ENCODE measurements around the gene GPR176.

GPR176 gene

DNA sequence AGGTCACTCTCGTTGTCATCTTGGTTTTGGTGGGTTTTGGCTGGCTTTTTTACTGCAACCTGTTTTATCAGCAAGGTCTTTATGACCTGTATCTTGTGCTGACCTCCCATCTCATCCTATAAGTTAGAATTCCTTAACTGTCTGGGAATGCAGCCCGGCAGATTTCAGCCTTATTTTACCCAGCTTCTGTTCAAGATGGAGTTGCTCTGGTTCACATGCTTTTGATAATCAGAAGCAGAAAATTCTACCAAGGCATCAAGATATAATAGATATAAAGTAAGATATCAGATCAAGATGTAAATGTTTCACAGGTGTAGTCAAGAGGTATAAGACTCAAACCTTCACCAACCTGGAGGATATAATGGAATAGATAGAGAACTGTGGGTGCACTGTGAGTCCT lies 16.0 kb downstream of the GPR176 start:
- no peak overlapping the region for H2BK15ac ChIP-seq (ENCODE audit: low read depth, poor library complexity, severe bottlenecking)
- H3K9me3 ChIP-seq (ENCODE audit: control insufficient read depth, low read length), result no peaks in the 10 kb centered on the region
- H3K27ac ChIP-seq (ENCODE audit: low read length, poor library complexity, severe bottlenecking), result no peak overlapping the region
- WGBS, result 88% methylated on average over 2 of the region's 2 CpGs
- peaks cover 4% of the 10 kb centered on the region for H3K4me1 ChIP-seq (ENCODE audit: control insufficient read depth, insufficient read depth, low read depth, low read length)
- no peak overlapping the region for H4K91ac ChIP-seq (ENCODE audit: low read length)
- no peak overlapping the region for H3K14ac ChIP-seq (ENCODE audit: low read length in 2 of 2)
- no peak overlapping the region for H2AK5ac ChIP-seq (ENCODE audit: low read length, severe bottlenecking)
- H3K79me1 ChIP-seq (replicated peaks; ENCODE audit: low read length, poor library complexity, severe bottlenecking), result peaks cover 35% of the 10 kb centered on the region
- H3K36me3 ChIP-seq (ENCODE audit: control insufficient read depth in 1 of 2, insufficient read depth in 2 of 2, low read depth in 1 of 2, low read length in 2 of 2), result peaks cover 5 to 7% of the 10 kb centered on the region in 2 experiments
- no peak overlapping the region for H2BK12ac ChIP-seq (ENCODE audit: low read length in 2 of 2)
- H2AFZ ChIP-seq (ENCODE audit: low read depth, low read length), result no peak overlapping the region
- H4K8ac ChIP-seq (ENCODE audit: low read length), result no peak overlapping the region
- H2BK120ac ChIP-seq (ENCODE audit: low read depth, low read length), result no peak overlapping the region
- no peak overlapping the region for H3K4me2 ChIP-seq (ENCODE audit: low read length, poor library complexity, severe bottlenecking)
- no peak overlapping the region for H3K4me3 ChIP-seq (ENCODE audit: insufficient read depth in 1 of 2, low read depth in 1 of 2, low read length in 2 of 2)
- no peak overlapping the region for H3K9ac ChIP-seq (ENCODE audit: low read length)
- no peak overlapping the region for H2BK5ac ChIP-seq (ENCODE audit: low read depth, low read length, poor library complexity, severe bottlenecking)
- no peak overlapping the region for H3K18ac ChIP-seq (ENCODE audit: low read depth in 1 of 2, low read length in 2 of 2)
- no peak overlapping the region for H3K4ac ChIP-seq (ENCODE audit: low read depth in 1 of 2, low read length in 2 of 2)
- no peaks in the 10 kb centered on the region for H3K27me3 ChIP-seq (ENCODE audit: control insufficient read depth in 1 of 2, insufficient read depth in 1 of 2, low read length in 2 of 2)
- no peak for DNase-seq
- H3K23ac ChIP-seq (ENCODE audit: low read length in 2 of 2), result no peak overlapping the region

DNA sequence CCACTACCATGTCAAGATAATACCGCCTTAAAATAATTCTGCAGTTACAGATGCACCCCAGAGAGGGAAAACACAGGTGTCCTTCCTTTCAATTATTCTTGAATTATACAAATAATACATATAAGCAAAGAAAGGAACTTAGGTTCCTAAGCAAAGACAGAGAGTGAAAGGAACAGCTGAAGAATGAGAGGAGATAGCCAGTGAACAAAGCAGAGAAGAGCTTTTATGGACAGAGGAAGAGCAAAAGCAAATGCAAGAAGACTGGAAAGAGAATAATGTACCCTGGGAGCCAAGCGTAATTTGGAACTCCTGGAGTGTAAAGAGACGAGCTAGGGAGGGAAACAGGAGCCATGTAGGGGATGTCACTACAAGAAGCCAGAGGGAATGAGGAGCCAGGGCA lies 21.7 kb downstream of the GPR176 start:
- no peak overlapping the region for H4K8ac ChIP-seq (ENCODE audit: low read length)
- H3K36me3 ChIP-seq (ENCODE audit: control insufficient read depth in 1 of 2, insufficient read depth in 2 of 2, low read depth in 1 of 2, low read length in 2 of 2), result no peaks in the 10 kb centered on the region
- H3K4me2 ChIP-seq (ENCODE audit: low read length, poor library complexity, severe bottlenecking), result no peak overlapping the region
- no peak overlapping the region for H3K23ac ChIP-seq (ENCODE audit: low read length in 2 of 2)
- no peak overlapping the region for H3K4me3 ChIP-seq (ENCODE audit: insufficient read depth in 1 of 2, low read depth in 1 of 2, low read length in 2 of 2)
- H3K4me1 ChIP-seq (ENCODE audit: control insufficient read depth, insufficient read depth, low read depth, low read length), result no peaks in the 10 kb centered on the region
- 98% methylated on average over 3 of the region's 3 CpGs for WGBS
- H3K4ac ChIP-seq (ENCODE audit: low read depth in 1 of 2, low read length in 2 of 2), result no peak overlapping the region
- H2BK5ac ChIP-seq (ENCODE audit: low read depth, low read length, poor library complexity, severe bottlenecking), result no peak overlapping the region
- H2AK5ac ChIP-seq (ENCODE audit: low read length, severe bottlenecking), result no peak overlapping the region
- H3K79me1 ChIP-seq (replicated peaks; ENCODE audit: low read length, poor library complexity, severe bottlenecking), result peaks cover 23% of the 10 kb centered on the region
- no peaks in the 10 kb centered on the region for H3K27me3 ChIP-seq (ENCODE audit: control insufficient read depth in 1 of 2, insufficient read depth in 1 of 2, low read length in 2 of 2)
- H3K9me3 ChIP-seq (ENCODE audit: control insufficient read depth, low read length), result no peaks in the 10 kb centered on the region
- H2BK15ac ChIP-seq (ENCODE audit: low read depth, poor library complexity, severe bottlenecking), result no peak overlapping the region
- no peak overlapping the region for H3K9ac ChIP-seq (ENCODE audit: low read length)
- H2AFZ ChIP-seq (ENCODE audit: low read depth, low read length), result no peak overlapping the region
- no peak overlapping the region for H3K18ac ChIP-seq (ENCODE audit: low read depth in 1 of 2, low read length in 2 of 2)
- no peak for DNase-seq
- no peak overlapping the region for H2BK12ac ChIP-seq (ENCODE audit: low read length in 2 of 2)
- no peak overlapping the region for H2BK120ac ChIP-seq (ENCODE audit: low read depth, low read length)
- H3K27ac ChIP-seq (ENCODE audit: low read length, poor library complexity, severe bottlenecking), result no peak overlapping the region
- no peak overlapping the region for H4K91ac ChIP-seq (ENCODE audit: low read length)
- H3K14ac ChIP-seq (ENCODE audit: low read length in 2 of 2), result no peak overlapping the region

GRCh38 chr15:39896846-39897245 lies 23.2 kb downstream of the GPR176 start:
- H3K23ac ChIP-seq (ENCODE audit: low read length in 2 of 2), result no peak overlapping the region
- H3K14ac ChIP-seq (ENCODE audit: low read length in 2 of 2), result no peak overlapping the region
- no peak overlapping the region for H3K27ac ChIP-seq (ENCODE audit: low read length, poor library complexity, severe bottlenecking)

GRCh38 chr15:39896101-39896500 lies 24.0 kb downstream of the GPR176 start:
- no peak overlapping the region for H3K23ac ChIP-seq (ENCODE audit: low read length in 2 of 2)
- 100% methylated on average over 1 of the region's 1 CpG for WGBS
- H2AFZ ChIP-seq (ENCODE audit: low read depth, low read length), result no peak overlapping the region
- peak; percentile 24 for DNase-seq
- no peak overlapping the region for H2AK5ac ChIP-seq (ENCODE audit: low read length, severe bottlenecking)
- no peaks in the 10 kb centered on the region for H3K9me3 ChIP-seq (ENCODE audit: control insufficient read depth, low read length)
- H2BK120ac ChIP-seq (ENCODE audit: low read depth, low read length), result no peak overlapping the region
- no peak overlapping the region for H3K4me3 ChIP-seq (ENCODE audit: insufficient read depth in 1 of 2, low read depth in 1 of 2, low read length in 2 of 2)
- H4K91ac ChIP-seq (ENCODE audit: low read length), result no peak overlapping the region
- H2BK12ac ChIP-seq (ENCODE audit: low read length in 2 of 2), result no peak overlapping the region
- H3K36me3 ChIP-seq (ENCODE audit: control insufficient read depth in 1 of 2, insufficient read depth in 2 of 2, low read depth in 1 of 2, low read length in 2 of 2), result peaks cover 0 to 2% of the 10 kb centered on the region in 2 experiments
- no peak overlapping the region for H3K18ac ChIP-seq (ENCODE audit: low read depth in 1 of 2, low read length in 2 of 2)
- H2BK5ac ChIP-seq (ENCODE audit: low read depth, low read length, poor library complexity, severe bottlenecking), result no peak overlapping the region
- H3K4me1 ChIP-seq (ENCODE audit: control insufficient read depth, insufficient read depth, low read depth, low read length), result no peaks in the 10 kb centered on the region
- H3K9ac ChIP-seq (ENCODE audit: low read length), result no peak overlapping the region
- H3K27me3 ChIP-seq (ENCODE audit: control insufficient read depth in 1 of 2, insufficient read depth in 1 of 2, low read length in 2 of 2), result no peaks in the 10 kb centered on the region
- H3K4ac ChIP-seq (ENCODE audit: low read depth in 1 of 2, low read length in 2 of 2), result no peak overlapping the region
- H3K4me2 ChIP-seq (ENCODE audit: low read length, poor library complexity, severe bottlenecking), result no peak overlapping the region
- H4K8ac ChIP-seq (ENCODE audit: low read length), result no peak overlapping the region
- H2BK15ac ChIP-seq (ENCODE audit: low read depth, poor library complexity, severe bottlenecking), result no peak overlapping the region
- peaks cover 27% of the 10 kb centered on the region for H3K79me1 ChIP-seq (replicated peaks; ENCODE audit: low read length, poor library complexity, severe bottlenecking)
- no peak overlapping the region for H3K14ac ChIP-seq (ENCODE audit: low read length in 2 of 2)
- H3K27ac ChIP-seq (ENCODE audit: low read length, poor library complexity, severe bottlenecking), result no peak overlapping the region

More at GRCh38 chr15:39896846-39897245, 23.2 kb downstream of the GPR176 start:
- no peaks in the 10 kb centered on the region for H3K36me3 ChIP-seq (ENCODE audit: control insufficient read depth in 1 of 2, insufficient read depth in 2 of 2, low read depth in 1 of 2, low read length in 2 of 2)
- no peak overlapping the region for H4K91ac ChIP-seq (ENCODE audit: low read length)
- H2BK15ac ChIP-seq (ENCODE audit: low read depth, poor library complexity, severe bottlenecking), result no peak overlapping the region
- H2AFZ ChIP-seq (ENCODE audit: low read depth, low read length), result no peak overlapping the region
- no peak overlapping the region for H2AK5ac ChIP-seq (ENCODE audit: low read length, severe bottlenecking)
- 0% methylated on average over 1 of the region's 1 CpG for WGBS
- no peak overlapping the region for H4K8ac ChIP-seq (ENCODE audit: low read length)
- H3K4ac ChIP-seq (ENCODE audit: low read depth in 1 of 2, low read length in 2 of 2), result no peak overlapping the region
- no peak overlapping the region for H3K4me3 ChIP-seq (ENCODE audit: insufficient read depth in 1 of 2, low read depth in 1 of 2, low read length in 2 of 2)
- H3K79me1 ChIP-seq (replicated peaks; ENCODE audit: low read length, poor library complexity, severe bottlenecking), result peaks cover 23% of the 10 kb centered on the region
- H2BK12ac ChIP-seq (ENCODE audit: low read length in 2 of 2), result no peak overlapping the region
- peak overlapping the region in 1 of 2 experiments; percentile 5 for H3K18ac ChIP-seq (ENCODE audit: low read depth in 1 of 2, low read length in 2 of 2)
- no peak overlapping the region for H3K9ac ChIP-seq (ENCODE audit: low read length)
- H3K27me3 ChIP-seq (ENCODE audit: control insufficient read depth in 1 of 2, insufficient read depth in 1 of 2, low read length in 2 of 2), result no peaks in the 10 kb centered on the region
- H2BK5ac ChIP-seq (ENCODE audit: low read depth, low read length, poor library complexity, severe bottlenecking), result no peak overlapping the region
- no peak overlapping the region for H2BK120ac ChIP-seq (ENCODE audit: low read depth, low read length)
- H3K9me3 ChIP-seq (ENCODE audit: control insufficient read depth, low read length), result no peaks in the 10 kb centered on the region
- no peak overlapping the region for H3K4me2 ChIP-seq (ENCODE audit: low read length, poor library complexity, severe bottlenecking)
- peak; percentile 90 for DNase-seq
- no peaks in the 10 kb centered on the region for H3K4me1 ChIP-seq (ENCODE audit: control insufficient read depth, insufficient read depth, low read depth, low read length)

Measured in mesenchymal stem cell (in vitro differentiated cells and primary cell).